ENCODE data around the gene CYP27A1.

CYP27A1 gene

GRCh38 chr2:218815244-218815637 lies 33.3 kb downstream of the CYP27A1 start:
- no peak overlapping the region for H3K4me3 ChIP-seq (ENCODE audit: low read depth, low read length, poor library complexity, severe bottlenecking)
- no peaks in the 10 kb centered on the region for H3F3A ChIP-seq (ENCODE audit: insufficient read depth, low read length)
- no peaks in the 10 kb centered on the region for H3K9me2 ChIP-seq (ENCODE audit: low read depth, low read length)
- H3K27me3 ChIP-seq (ENCODE audit: insufficient read depth, low read length): 0 out of 2 replicates have a peak, but pooled peaks cover 7% of the 10 kb centered on the region
- no peak overlapping the region for H2AFZ ChIP-seq (ENCODE audit: low read length)
- no peaks in the 10 kb centered on the region for H4K20me1 ChIP-seq (ENCODE audit: insufficient read depth, low read length)
- no peaks in the 10 kb centered on the region for H3K9me3 ChIP-seq (ENCODE audit: low read length)
- no peak overlapping the region for H3K4me2 ChIP-seq (ENCODE audit: low read length)
- H3K27ac ChIP-seq (ENCODE audit: low read depth, low read length, poor library complexity, severe bottlenecking): no peak overlapping the region
- H3K9ac ChIP-seq (ENCODE audit: low read length): no peak overlapping the region
- no peaks in the 10 kb centered on the region for H3K79me2 ChIP-seq (ENCODE audit: insufficient read depth, low read length)
- no peak for TF ChIP-seq EZH2 (IDR thresholded peaks at IDR 0.05; ENCODE audit: borderline replicate concordance, low read length)
- no peak for TF ChIP-seq CTCF (IDR thresholded peaks at IDR 0.05; ENCODE audit: low read length)
- H3K4me1 ChIP-seq (ENCODE audit: insufficient read depth, low read length, severe bottlenecking): no peaks in the 10 kb centered on the region
- H3K36me3 ChIP-seq (ENCODE audit: insufficient read depth, low read length): no peaks in the 10 kb centered on the region

GRCh38 chr2:218815649-218816048 lies 33.7 kb downstream of the CYP27A1 start:
- H3K9me2 ChIP-seq (ENCODE audit: low read depth, low read length): no peaks in the 10 kb centered on the region
- TF ChIP-seq EZH2 (IDR thresholded peaks at IDR 0.05; ENCODE audit: borderline replicate concordance, low read length): no peak
- no peak for TF ChIP-seq CTCF (IDR thresholded peaks at IDR 0.05; ENCODE audit: low read length)
- H3K4me2 ChIP-seq (ENCODE audit: low read length): no peak overlapping the region
- 0 out of 2 replicates have a peak, but pooled peaks cover 7% of the 10 kb centered on the region for H3K27me3 ChIP-seq (ENCODE audit: insufficient read depth, low read length)
- no peak overlapping the region for H3K4me3 ChIP-seq (ENCODE audit: low read depth, low read length, poor library complexity, severe bottlenecking)
- H3K9me3 ChIP-seq (ENCODE audit: low read length): no peaks in the 10 kb centered on the region
- no peak overlapping the region for H2AFZ ChIP-seq (ENCODE audit: low read length)
- H3F3A ChIP-seq (ENCODE audit: insufficient read depth, low read length): no peaks in the 10 kb centered on the region
- no peak overlapping the region for H3K9ac ChIP-seq (ENCODE audit: low read length)
- no peaks in the 10 kb centered on the region for H3K36me3 ChIP-seq (ENCODE audit: insufficient read depth, low read length)
- H3K27ac ChIP-seq (ENCODE audit: low read depth, low read length, poor library complexity, severe bottlenecking): no peak overlapping the region
- H3K4me1 ChIP-seq (ENCODE audit: insufficient read depth, low read length, severe bottlenecking): no peaks in the 10 kb centered on the region
- no peaks in the 10 kb centered on the region for H3K79me2 ChIP-seq (ENCODE audit: insufficient read depth, low read length)
- no peaks in the 10 kb centered on the region for H4K20me1 ChIP-seq (ENCODE audit: insufficient read depth, low read length)

GRCh38 chr2:218816561-218817011 lies 34.6 kb downstream of the CYP27A1 start:
- Histone ChIP-seq H3K4me2 (ENCODE audit: low read length) (no peak overlapping the region), H3K36me3 (ENCODE audit: insufficient read depth, low read length) (no peaks in the 10 kb centered on the region), H3K4me3 (ENCODE audit: low read depth, low read length, poor library complexity, severe bottlenecking) (no peak overlapping the region), H4K20me1 (ENCODE audit: insufficient read depth, low read length) (no peaks in the 10 kb centered on the region), H3K79me2 (ENCODE audit: insufficient read depth, low read length) (no peaks in the 10 kb centered on the region), H3K9me2 (ENCODE audit: low read depth, low read length) (no peaks in the 10 kb centered on the region), H3K27ac (ENCODE audit: low read depth, low read length, poor library complexity, severe bottlenecking) (no peak overlapping the region), H3K4me1 (ENCODE audit: insufficient read depth, low read length, severe bottlenecking) (no peaks in the 10 kb centered on the region), H3K9ac (ENCODE audit: low read length) (no peak overlapping the region), H3K27me3 (ENCODE audit: insufficient read depth, low read length) (0 out of 2 replicates have a peak, but pooled peaks cover 7% of the 10 kb centered on the region), H3F3A (ENCODE audit: insufficient read depth, low read length) (no peaks in the 10 kb centered on the region), H2AFZ (ENCODE audit: low read length) (no peak overlapping the region), H3K9me3 (ENCODE audit: low read length) (no peaks in the 10 kb centered on the region)
- TF ChIP-seq EZH2 (IDR thresholded peaks at IDR 0.05; ENCODE audit: borderline replicate concordance, low read length): no peak
- TF ChIP-seq CTCF (IDR thresholded peaks at IDR 0.05; ENCODE audit: low read length): no peak
